Epithelial cell of alveolus of lung (primary cell): Measurements from ENCODE around the gene WIPI1. TPM values are rescaled to one million over a fixed set of nuclear protein-coding genes. Genes with fewer than 3 reads are reported as not detected.

Source experiments
- total RNA-seq: library from RNA; depleted of rRNA; stranded (reverse); fragments of >200 nt; gene quantifications from 2 replicates; pipeline ENCODE4 v1.2.1, GENCODE V29; 2015

WIPI1 gene
- total RNA-seq: 108 and 112 TPM in 2 replicates

GRCh38 chr17:68457168-68457538, at the start of gene WIPI1:
Gene WIPI1 (minus strand): TSS chr17:68457496. CDS start chr17:68457421, 75 bp downstream.

Other genes starting within 250 kb of the WIPI1 start
- gene AMZ2, start 209.5 kb downstream of the WIPI1 start, total RNA-seq: 64.0 and 80.2 TPM in 2 replicates
- 4.0 and 6.5 TPM in 2 replicates for gene SLC16A6, start 166.4 kb downstream of the WIPI1 start, total RNA-seq
- 2.8 and 3.8 TPM in 2 replicates for gene ARSG, start 166.0 kb downstream of the WIPI1 start, total RNA-seq
- gene PRKAR1A, start 54.9 kb upstream of the WIPI1 start, total RNA-seq: 180 and 185 TPM in 2 replicates
- gene FAM20A, start 143.9 kb upstream of the WIPI1 start, total RNA-seq: 0.91 and 4.1 TPM in 2 replicates